ENCODE results near the gene ATP13A4.
"Not testable (repeated sequence)": the region's sequence is repeated elsewhere in the genome, so short reads cannot be mapped to it uniquely, and the experiment has no call there.

The ATP13A4 gene

DNA sequence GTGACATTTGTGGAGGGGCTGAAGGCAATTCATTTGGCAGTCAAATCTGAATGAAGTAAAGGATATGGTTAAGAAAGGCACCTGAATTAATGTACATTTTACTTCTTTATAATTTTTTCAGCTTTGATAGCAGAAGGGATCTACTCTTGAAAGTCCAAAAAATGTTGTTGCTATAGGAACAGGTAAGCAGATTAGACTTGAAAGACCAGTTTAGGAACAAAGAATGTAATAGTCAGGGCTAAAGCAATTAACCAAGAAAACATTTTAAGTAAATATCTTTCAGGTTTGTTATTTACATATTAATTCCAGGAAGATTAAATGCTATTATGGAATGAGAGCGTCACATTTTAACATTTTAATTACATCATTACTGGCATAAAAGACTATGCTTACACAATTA lies 1.1 kb downstream of the ATP13A4 start:
- no peak for DNase-seq

DNA sequence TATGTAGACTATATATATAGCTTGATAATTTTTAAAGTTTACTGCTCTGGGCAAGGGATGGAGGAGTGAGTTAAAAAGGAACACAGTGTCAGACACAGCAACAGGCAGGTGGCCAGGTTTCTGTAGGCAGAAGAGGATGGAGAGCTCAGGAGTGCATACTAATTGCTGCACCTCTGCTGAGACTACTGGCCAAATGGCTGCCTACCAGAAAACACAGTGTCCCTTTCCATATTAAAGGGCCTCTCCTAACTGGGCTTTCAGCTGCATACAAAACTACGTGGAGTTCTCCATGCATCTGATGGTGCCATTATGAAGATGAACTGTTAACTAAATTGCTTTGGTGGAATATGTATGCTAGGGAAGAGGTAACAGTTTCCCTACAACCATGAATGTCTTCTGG lies 1.8 kb downstream of the ATP13A4 start:
- no peak for DNase-seq

- no peak for DNase-seq
These were observed 6.3 kb downstream of the ATP13A4 start for GRCh38 chr3:193548406-193548805.

DNA sequence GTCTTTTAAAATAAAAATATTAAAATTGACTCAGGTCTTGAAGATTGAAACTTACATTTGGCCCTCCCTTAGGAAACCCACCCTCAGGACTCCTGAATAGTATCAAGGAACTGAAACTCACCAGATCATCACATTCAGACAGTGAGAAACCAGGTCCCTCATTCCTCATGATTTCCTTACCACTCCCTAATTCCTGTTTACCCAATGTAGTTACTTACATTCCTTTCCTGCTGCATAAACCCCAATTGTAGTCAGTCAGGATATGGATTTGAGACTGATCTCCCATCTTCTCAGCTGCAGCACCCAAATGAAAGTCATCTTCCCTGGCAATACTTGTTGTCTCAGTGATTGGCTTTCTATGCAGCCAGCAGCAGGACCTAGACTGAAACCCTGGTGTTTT lies 8.6 kb downstream of the ATP13A4 start:
- DNase-seq = no peak

- DNase-seq = no peak
These were observed 9.4 kb downstream of the ATP13A4 start for GRCh38 chr3:193545304-193545703.

DNA sequence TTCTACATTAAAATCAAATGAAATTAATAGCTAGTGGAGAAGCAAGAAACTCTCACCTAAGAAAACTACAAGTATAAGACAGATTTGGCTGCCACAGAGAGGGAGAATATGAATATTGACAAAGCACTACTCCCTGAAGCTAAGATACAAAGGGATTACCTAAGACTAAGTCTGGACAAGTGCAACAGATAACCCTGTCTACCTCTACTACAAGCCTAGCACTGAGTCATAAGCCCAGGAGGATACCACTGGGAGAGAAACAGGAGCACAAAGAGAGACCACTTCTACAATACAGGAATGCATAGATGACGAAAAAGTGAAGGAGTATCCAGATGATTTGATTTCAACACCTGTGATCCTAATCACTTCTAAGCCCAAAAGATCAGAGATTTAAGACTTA lies 10.4 kb downstream of the ATP13A4 start:
- no peak for DNase-seq

DNA sequence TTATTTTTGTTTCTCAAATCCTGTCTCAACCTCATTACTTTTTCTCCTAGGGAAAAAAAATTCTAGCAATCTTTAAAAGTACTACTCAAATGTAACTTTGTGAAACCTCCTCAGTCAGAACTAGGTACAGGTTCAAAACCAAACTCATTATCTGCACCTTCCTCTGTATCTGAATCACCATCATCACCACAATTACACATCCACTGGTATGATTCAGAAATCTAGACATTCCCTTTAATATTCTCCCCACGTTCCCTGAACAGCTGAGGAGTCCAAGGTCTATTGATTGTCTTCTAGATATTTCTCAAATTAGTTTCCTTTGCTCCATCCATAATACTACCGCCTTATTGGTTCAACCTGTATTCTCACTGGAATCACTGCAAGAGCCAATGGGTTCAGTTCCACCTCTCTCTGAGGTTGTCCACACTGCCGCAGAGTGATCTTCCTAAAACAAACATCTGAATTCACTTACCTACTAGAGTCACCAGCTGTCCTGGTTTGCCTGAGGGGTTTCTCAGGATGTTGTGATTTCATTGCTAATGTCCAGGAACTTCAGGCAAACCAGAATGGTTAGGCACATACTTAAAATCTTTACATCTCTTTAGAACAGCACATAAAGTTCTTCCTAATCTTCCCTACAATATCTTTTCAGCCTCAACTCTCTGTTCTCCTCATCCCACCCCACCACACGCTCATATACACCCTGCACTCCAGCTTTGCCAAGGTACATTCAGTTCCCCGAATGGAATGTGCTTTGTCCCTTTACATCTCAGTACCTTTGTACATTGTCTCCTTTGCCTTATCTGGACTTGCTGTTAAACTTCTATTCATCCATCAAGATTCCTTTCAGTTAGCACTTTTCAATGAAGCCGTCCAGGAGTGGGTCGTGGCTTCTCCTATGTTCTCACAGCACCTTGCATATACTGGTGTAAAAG lies 24.2 kb downstream of the ATP13A4 start:
- DNase-seq = no peak

- DNase-seq = not testable (repeated sequence)
These were observed 28.6 kb downstream of the ATP13A4 start for GRCh38 chr3:193526085-193526484.

DNA sequence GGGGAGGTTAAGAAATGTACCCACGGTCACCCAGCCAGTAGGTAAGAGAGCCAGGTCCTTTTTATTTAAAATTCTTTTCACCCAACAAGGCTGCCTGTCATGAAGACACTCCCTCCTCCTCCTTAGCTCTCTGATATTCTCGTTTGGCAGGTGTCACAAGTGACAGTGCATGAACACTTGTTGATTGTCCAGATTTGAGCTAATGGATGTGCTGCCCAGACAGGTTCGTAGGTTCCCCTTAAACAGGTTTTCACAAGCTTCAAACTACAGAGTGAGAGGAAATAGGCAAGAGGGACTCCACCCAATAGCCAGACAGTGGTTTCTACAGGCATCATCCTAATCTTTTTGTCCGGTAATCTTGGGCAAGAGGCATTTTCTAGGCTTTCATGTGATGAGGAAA lies 32.2 kb downstream of the ATP13A4 start:
- no peak for DNase-seq

DNA sequence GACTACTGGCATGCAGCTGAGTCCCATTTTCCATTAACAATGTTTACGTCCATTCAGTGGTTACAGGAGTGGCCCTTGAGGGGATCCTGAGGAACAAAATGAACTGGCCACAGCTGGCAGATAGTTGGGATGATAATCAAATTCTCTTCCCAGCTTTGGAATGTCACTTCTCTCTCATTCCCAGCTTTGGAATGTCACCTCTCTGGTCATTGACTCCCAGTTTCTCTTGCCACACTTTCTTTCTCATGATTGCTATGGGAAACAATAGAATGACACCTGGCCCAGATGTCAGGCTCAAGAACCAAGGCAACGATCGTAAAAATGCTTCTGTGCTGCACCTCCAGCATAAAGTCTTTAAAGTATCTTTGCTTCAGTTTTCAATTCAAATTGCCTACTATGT lies 34.0 kb downstream of the ATP13A4 start:
- no peak for DNase-seq

- DNase-seq = no peak
These were observed 38.7 kb downstream of the ATP13A4 start for GRCh38 chr3:193515966-193516365.

- no peak for DNase-seq
These were observed 44.5 kb downstream of the ATP13A4 start for GRCh38 chr3:193510154-193510553.

DNA sequence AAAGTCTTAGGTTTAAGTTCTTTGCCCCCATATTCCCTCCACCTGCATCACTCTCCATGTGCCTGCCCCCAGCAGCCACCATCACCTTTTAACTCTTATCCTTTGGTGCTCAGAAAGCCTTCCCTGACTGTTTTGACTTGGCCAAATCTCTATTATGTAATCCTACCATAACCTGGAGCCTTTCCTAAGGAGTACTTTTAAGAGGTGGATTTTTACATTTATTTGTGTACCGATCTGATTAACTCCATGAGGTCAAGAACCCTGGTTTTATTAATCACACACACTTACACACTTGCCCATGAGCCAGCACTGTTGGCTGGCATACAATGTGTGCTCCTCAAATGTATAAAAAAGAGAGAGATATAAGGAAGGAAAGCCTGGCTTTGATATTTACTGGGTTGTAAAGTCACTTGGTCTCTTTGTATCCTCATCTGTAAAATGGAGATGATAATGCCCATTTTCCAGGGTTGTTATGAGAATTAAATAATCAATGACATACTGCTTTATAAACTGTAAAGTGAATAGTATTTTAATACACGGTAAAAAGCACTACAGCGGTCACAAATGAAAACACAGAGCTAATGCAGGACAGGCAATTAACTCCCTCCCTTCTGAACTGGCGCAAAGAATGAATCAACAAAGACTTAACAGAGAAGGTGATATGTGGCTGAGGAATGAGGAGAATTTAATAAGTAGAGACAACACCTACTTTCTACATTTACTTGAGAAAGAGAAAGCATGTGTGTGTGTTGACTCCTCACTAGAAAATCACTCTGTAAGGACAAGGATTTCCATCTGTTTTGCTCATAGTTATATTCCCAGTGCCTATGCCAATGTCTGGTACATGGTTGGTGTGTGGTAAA lies 45.4 kb downstream of the ATP13A4 start:
- no peak for DNase-seq

GRCh38 chr3:193508108-193508507 lies 46.6 kb downstream of the ATP13A4 start:
- no peak for DNase-seq

DNA sequence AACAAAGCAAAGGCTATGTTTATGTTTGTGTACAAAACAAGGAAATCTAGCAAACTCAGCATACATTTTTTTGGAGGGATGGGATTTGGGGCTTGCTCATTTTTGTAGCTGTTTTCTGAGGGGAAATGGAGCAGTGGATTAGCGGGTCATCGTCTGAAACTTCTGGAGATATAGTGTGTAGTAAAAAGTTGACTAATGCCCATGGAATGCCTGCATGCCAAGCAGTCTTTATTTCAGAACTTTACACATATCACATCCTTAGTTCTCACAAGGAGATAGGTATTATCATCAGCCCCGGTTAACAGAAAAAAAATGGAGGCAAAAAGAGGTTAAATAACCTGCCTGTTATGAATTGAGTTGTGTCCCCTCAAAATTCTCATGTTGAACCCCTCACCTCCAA lies 47.1 kb downstream of the ATP13A4 start:
- DNase-seq = no peak

DNA sequence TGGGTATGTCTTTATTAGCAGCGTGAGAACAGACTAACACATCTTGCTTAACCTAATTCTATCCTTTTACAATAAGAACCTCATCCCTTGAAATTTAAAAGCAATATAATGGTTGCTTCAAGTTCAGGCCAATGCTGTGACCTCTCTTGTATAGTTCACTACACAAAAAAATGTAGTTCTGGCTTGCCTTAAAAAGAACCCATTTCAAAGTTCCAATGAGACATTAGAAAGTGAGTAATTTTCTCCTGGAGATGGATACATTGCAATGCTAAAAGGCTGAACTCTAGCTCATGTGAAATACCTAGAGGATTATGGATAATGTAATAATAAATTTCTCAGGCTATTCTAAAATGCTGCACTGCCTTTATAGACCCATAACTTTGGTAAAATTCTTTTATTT lies 47.8 kb downstream of the ATP13A4 start:
- DNase-seq = no peak

GRCh38 chr3:193502871-193503270 lies 51.8 kb downstream of the ATP13A4 start:
- DNase-seq = no peak

DNA sequence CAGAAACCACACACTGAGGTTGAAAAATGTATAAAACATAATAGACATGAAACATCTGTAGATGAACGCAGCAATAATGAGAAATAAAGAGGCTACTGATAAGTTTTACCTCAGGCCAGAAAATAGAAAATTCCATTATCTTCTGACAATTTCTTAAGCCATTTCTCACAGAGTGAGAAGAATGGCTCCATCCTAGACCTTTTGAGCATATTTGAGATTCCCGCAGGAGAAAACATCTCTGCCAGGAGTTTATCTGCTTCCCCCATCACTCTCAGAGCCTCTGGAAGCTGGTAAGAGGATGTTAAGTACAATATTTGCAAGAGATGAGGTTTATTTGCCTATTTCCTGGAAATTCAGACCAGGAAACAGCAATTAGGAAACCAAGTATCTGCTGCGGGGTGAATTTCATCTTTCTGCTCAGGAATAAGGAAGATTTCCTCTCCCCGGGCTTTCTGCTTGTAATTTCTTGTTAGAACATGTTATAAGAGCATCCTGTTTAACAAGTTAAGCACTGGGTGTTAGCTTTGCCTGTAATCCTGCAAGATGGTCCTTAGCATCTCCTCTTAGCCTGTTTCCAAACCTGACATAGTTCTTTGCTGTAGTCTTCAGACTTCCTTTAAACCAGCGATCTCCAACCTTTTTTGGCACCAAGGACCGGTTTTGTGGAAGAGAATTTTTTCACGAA lies 54.8 kb downstream of the ATP13A4 start:
- DNase-seq = no peak

DNA sequence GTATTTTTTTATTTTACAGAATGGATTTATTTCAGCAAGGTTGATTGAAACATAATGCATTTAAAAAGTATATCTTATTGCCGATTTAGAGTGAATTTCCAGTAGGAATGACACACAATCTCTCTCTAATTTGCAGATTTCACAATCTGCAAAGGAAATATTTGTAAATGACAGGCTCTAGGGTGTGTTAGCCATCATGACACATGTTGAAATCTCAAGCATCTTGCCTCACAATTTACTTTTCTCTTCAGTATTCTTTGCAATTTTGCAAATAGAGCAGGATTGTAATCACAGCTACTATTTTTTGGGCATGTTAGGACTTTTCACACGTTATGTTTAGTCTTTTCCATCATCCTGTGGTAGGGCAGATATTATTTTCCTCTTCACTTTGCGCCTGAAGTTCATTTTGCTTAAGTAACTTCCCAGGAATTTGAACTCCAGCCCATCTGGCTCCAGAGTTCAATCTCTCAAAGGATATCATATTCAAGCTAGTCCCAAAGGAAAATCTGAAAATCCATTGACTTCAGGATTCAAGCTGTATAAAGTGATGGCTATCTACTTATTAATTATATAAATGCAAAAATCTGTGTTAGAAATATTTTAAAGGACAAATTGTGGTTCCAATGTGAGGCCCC lies 55.4 kb downstream of the ATP13A4 start:
- no peak for DNase-seq

DNA sequence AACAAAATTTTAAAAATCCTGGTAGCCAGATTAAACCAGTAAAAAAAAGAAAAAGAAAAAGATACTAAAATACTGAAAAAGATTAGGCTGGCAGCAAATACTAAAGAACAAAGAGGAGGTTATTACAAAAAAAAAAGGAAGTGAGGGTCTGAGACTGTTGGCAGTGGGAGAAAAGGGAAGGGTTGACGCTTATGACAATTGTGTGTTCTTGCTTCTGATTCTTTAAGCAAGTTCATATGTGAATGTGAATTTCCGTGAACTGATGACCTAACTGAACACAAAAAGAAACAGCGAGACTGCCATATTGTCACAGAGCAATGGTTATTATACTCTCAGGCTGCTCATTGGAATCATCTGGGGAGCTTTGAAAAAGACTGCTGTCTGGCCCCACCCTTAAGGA lies 56.5 kb downstream of the ATP13A4 start:
- DNase-seq = no peak

GRCh38 chr3:193496658-193497057 lies 58.0 kb downstream of the ATP13A4 start:
- DNase-seq = no peak

DNA sequence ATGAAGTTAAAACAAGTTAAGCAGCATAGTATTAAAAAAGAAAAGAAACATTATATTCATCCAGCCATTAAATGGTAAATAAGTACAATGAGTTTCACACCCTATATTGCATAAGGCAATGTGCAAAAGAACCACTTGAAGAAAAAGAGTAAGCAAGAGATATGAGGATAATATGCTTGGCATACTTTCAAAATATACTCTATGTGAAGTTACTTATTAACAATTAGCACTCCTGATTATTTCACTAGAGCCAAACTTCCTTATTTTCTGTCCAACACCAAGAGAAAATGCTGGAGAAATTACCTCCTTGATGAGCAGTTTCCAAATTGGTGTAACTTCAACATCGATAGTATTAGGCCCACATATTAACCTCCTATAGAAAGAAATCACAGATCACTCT lies 63.7 kb downstream of the ATP13A4 start:
- no peak for DNase-seq

DNA sequence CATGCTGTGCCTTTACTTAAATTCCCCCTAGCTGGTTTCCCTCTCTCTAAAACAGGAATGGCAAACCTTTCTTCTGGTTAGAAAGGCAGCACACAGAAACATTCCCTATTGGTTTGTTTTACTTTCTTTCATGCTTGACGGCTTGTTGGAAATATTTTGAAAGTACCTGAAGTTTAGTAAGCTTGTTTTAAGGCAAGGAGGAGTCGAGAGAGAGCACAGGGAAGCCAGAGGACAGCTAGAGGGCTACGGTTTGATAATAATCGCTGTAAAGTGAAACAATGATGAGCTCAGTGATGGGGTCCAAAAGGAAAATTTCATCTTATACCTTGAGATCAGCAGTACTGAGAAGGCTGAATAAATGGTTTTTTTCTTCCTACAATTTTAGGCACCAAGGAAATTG lies 64.1 kb downstream of the ATP13A4 start:
- DNase-seq = no peak
